Endothelial cell of umbilical vein (primary cell): ENCODE data around the gene TTI1. TPM values are rescaled to one million over a fixed set of nuclear protein-coding genes. Genes with fewer than 3 reads are reported as not detected.

Experiments
- BruUV-seq: library from RNA; stranded (reverse); fragments of 400-500 nt; replicated peaks from 2 replicates; lab custom pipeline; 2021; lab: Mats Ljungman, UMichigan
- CTCF ChIA-PET: fragments of 300-600, 350-600 bp; sonication (Branson Sonifier 250); formaldehyde crosslinking; loops from one replicate; lab custom pipeline; 2021; ENCODE audit warnings: antibody characterized with exemption, inconsistent platforms; lab: Charles Lee
- POLR2A ChIA-PET: fragments of 300-600, 350-600 bp; sonication (Branson Sonifier 250); formaldehyde crosslinking; loops from one replicate; lab custom pipeline; 2021; ENCODE audit warnings: antibody characterized with exemption, inconsistent platforms; lab: Charles Lee
- DNase-seq: peaks from one replicate; pipeline ENCODE4 v3.0.0-alpha.2; 2011; ENCODE audit warnings: low read depth, low spot score
- FAIRE-seq: peaks from 2 replicates; lab custom pipeline; 2011; peaks lifted over from hg19 to GRCh38; lab: Jason Lieb, UNC
- H2AFZ ChIP-seq: 2 replicates; pipeline ENCODE4 v1.6.0; 2012; ENCODE audit warnings: low read depth, low read length, control low read depth, inconsistent platforms
- H3K27ac ChIP-seq: 2 replicates; pipeline ENCODE4 v1.5.1; 2011; ENCODE audit warnings: low read depth, mild to moderate bottlenecking, control low read depth, low read length, moderate library complexity; ENCODE audit not compliant: insufficient read depth
- H3K27me3 ChIP-seq, 2 experiments: 2 replicates each; pipeline versions ENCODE4 v1.6.0 to v1.6.1; 2011; ENCODE audit warnings: low read length in 2 of 2, mixed read lengths in 1 of 2; ENCODE audit not compliant: control insufficient read depth in 2 of 2, insufficient read depth in 2 of 2
- H3K36me3 ChIP-seq, 2 experiments: 2 replicates in 1 of 2; 3 replicates in 1 of 2; pipeline ENCODE4 v1.5.1; 2011; ENCODE audit warnings: low read length in 2 of 2, mild to moderate bottlenecking in 1 of 2, moderate library complexity in 1 of 2; ENCODE audit not compliant: control insufficient read depth in 2 of 2, insufficient read depth in 2 of 2; ENCODE audit errors: extremely low read depth in 1 of 2
- H3K4me1 ChIP-seq: 3 replicates; pipeline ENCODE4 v1.5.1; 2011; ENCODE audit warnings: mild to moderate bottlenecking, low read length; ENCODE audit not compliant: control insufficient read depth, insufficient read depth; ENCODE audit errors: extremely low read depth
- H3K4me2 ChIP-seq: 2 replicates; pipeline ENCODE4 v1.6.1; 2011; ENCODE audit warnings: low read length, control low read depth, mixed read lengths; ENCODE audit not compliant: insufficient read depth
- H3K4me3 ChIP-seq, 3 experiments: fragments of 200-600 bp in 1 of 3; sonication (generic), shearing (Covaris generic) in 1 of 3; replicated peaks in 1 of 3; 2 replicates each; pipeline ENCODE4 v1.5.1; 2011 to 2016; ENCODE audit warnings: control low read depth in 3 of 3, low read length in 3 of 3, mild to moderate bottlenecking in 2 of 3, inconsistent platforms in 1 of 3, low read depth in 1 of 3, moderate library complexity in 1 of 3; ENCODE audit not compliant: insufficient read depth in 1 of 3
- H3K79me2 ChIP-seq: 2 replicates; pipeline ENCODE4 v1.6.0; 2012; ENCODE audit warnings: low read length, inconsistent platforms; ENCODE audit not compliant: control insufficient read depth, insufficient read depth
- H3K9ac ChIP-seq: replicated peaks from 2 replicates; pipeline ENCODE3; 2011; ENCODE audit warnings: low read length, control low read depth; ENCODE audit not compliant: insufficient read depth; ENCODE audit errors: extremely low read depth
- H3K9me1 ChIP-seq: replicated peaks from 3 replicates; pipeline ENCODE4 v1.6.0; 2011; ENCODE audit warnings: mild to moderate bottlenecking, low read length; ENCODE audit not compliant: control insufficient read depth, insufficient read depth; ENCODE audit errors: extremely low read depth
- H3K9me3 ChIP-seq: replicated peaks from 2 replicates; pipeline ENCODE4 v1.5.1; 2012; ENCODE audit warnings: low read length, inconsistent platforms; ENCODE audit not compliant: control insufficient read depth, insufficient read depth
- H4K20me1 ChIP-seq: replicated peaks from 2 replicates; pipeline ENCODE3; 2011; ENCODE audit warnings: mild to moderate bottlenecking, low read length; ENCODE audit not compliant: control insufficient read depth, insufficient read depth; ENCODE audit errors: extremely low read depth
- EZH2 ChIP-seq: IDR thresholded peaks from 2 replicates; pipeline ENCODE4 v1.6.1; 2012; ENCODE audit warnings: borderline replicate concordance, low read depth, mild to moderate bottlenecking, moderate library complexity, low read length, inconsistent platforms; ENCODE audit not compliant: severe bottlenecking
- FOS ChIP-seq: IDR thresholded peaks from 2 replicates; pipeline ENCODE4 v1.6.1; 2011; ENCODE audit warnings: mild to moderate bottlenecking, low read length, moderate library complexity, borderline replicate concordance; ENCODE audit not compliant: insufficient read depth
- GATA2 ChIP-seq: IDR thresholded peaks from 2 replicates; pipeline ENCODE4 v1.7.0; 2011; ENCODE audit warnings: low read depth, mild to moderate bottlenecking, moderate library complexity, mixed read lengths, low read length; ENCODE audit not compliant: insufficient read length, insufficient read depth
- JUN ChIP-seq: IDR thresholded peaks from 2 replicates; pipeline ENCODE4 v1.6.1; 2011; ENCODE audit warnings: borderline replicate concordance, low read depth; ENCODE audit not compliant: insufficient read length, insufficient read depth
- POLR2A ChIP-seq: IDR thresholded peaks from 2 replicates; pipeline ENCODE4 v1.6.1; 2012; ENCODE audit warnings: low read depth, mild to moderate bottlenecking, control low read depth, low read length
- dilution Hi-C: fragments of 300-500 bp; cut with MboI; formaldehyde crosslinking; loops from one replicate; pipeline ENCODE4 v1.15.0; 2019; ENCODE audit warnings: low sequenced_read_pairs; ENCODE audit not compliant: extremely low pct_ligation_motif_present
- intact Hi-C: fragments of 100-400 bp; cut with micrococcal nuclease; formaldehyde crosslinking; loops from one replicate; pipeline ENCODE4 v1.10.0; 2022
- polyA plus RNA-seq, 4 experiments: library from polyadenylated mRNA; depleted of rRNA in 3 of 4; stranded (reverse) in 3 of 4; unstranded in 1 of 4; fragments of >200 nt; gene quantifications; 2 replicates each; pipeline versions ENCODE4 v1.2.1 to v1.2.3, GENCODE V29; 2011 to 2012; ENCODE audit warnings: missing spikeins in 1 of 4
- total RNA-seq: library from RNA; stranded (reverse); gene quantifications from 2 replicates; pipeline ENCODE4 v1.2.3, GENCODE V29; 2021
- TF ChIP-seq, protein P1 (sequence below), 2 donors: IDR thresholded peaks; 1 replicate in 1 of 2; 2 replicates in 1 of 2; pipeline ENCODE4 v1.5.1; 2011; ENCODE audit warnings: low read length in 2 of 2, mild to moderate bottlenecking in 2 of 2, moderate library complexity in 2 of 2, control low read depth in 1 of 2, inconsistent platforms in 1 of 2, low read depth in 1 of 2; ENCODE audit not compliant: insufficient read depth in 1 of 2; ENCODE audit errors: extremely low read depth in 1 of 2

Gene TTI1
- total and polyA plus RNA-seq, 2 donors (not counting 3 experiments of a cell fraction or from before 2014, with no cell fraction given), result 13.2 to 23.2 TPM

DNA sequence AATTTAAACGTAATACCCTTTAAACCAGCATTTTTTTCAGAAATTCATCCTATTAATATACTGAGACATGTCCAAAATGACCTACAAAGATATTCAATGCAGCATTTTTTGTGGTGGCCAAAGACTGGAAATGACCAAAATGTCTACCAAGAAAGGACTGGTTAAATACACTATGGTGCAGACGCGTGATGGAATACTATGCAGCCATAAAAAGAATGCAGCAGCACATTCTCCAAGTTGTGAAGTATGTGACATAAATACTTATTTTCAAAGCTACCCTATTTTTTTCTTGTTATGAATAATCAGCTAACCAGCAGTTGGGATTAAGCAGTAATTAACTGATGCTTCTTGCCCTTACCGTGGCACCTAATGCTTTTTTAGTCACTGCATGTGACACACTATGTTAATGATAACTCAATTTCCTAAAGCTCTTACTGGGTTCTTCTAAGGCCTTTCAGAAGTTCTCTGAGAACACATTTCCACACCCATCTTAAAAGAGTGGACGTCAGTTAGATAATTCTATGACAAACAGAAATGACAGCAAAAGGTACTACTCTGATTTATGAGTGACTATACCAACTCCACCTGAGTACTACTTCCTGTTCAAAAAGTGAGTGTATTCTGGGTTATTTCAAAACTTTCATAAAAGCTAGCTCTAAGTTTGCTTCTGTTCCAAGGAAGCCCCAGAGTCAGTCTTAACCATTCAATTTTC, 24.9 kb downstream of the TTI1 start:
- H3K27ac ChIP-seq, result no peak overlapping the region
- intact Hi-C loops, result no loop called here
- H3K4me1 ChIP-seq, result peaks cover 2% of the 10 kb centered on the region
- H3K9me3 ChIP-seq, result no peaks in the 10 kb centered on the region
- POLR2A ChIA-PET, result no interaction called here
- H4K20me1 ChIP-seq, result peaks cover 2% of the 10 kb centered on the region
- no peak overlapping the region for H2AFZ ChIP-seq
- TF ChIP-seq, protein P1, sequence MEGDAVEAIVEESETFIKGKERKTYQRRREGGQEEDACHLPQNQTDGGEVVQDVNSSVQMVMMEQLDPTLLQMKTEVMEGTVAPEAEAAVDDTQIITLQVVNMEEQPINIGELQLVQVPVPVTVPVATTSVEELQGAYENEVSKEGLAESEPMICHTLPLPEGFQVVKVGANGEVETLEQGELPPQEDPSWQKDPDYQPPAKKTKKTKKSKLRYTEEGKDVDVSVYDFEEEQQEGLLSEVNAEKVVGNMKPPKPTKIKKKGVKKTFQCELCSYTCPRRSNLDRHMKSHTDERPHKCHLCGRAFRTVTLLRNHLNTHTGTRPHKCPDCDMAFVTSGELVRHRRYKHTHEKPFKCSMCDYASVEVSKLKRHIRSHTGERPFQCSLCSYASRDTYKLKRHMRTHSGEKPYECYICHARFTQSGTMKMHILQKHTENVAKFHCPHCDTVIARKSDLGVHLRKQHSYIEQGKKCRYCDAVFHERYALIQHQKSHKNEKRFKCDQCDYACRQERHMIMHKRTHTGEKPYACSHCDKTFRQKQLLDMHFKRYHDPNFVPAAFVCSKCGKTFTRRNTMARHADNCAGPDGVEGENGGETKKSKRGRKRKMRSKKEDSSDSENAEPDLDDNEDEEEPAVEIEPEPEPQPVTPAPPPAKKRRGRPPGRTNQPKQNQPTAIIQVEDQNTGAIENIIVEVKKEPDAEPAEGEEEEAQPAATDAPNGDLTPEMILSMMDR (IDR thresholded peaks at IDR 0.05; ENCODE audit: extremely low read depth in 1 of 2, insufficient read depth in 1 of 2, low read depth in 1 of 2, low read length in 2 of 2), result no peak
- no peak for TF ChIP-seq GATA2
- TF ChIP-seq FOS, result no peak
- TF ChIP-seq POLR2A, result no peak
- no peak for TF ChIP-seq EZH2
- no peak for TF ChIP-seq JUN
- dilution Hi-C loops, result no loop called here
- no TSS peak for BruUV-seq
- H3K36me3 ChIP-seq, result peaks cover 12 to 23% of the 10 kb centered on the region in 2 experiments
- no peaks in the 10 kb centered on the region for H3K27me3 ChIP-seq
- H3K79me2 ChIP-seq, result peaks cover 19% of the 10 kb centered on the region
- H3K9me1 ChIP-seq, result no peaks in the 10 kb centered on the region
- CTCF ChIA-PET, result interaction anchor here (0.7 to 1.3 kb wide), 2 partner anchors 17 to 296 kb away, joined by 3 to 4 read pairs; no protein-coding TSS in a partner anchor
- no peak overlapping the region for H3K4me2 ChIP-seq
- H3K4me3 ChIP-seq, result no peak overlapping the region
- H3K9ac ChIP-seq, result no peak overlapping the region
- no peak for FAIRE-seq
- DNase-seq, result no peak
